ENCODE data around the gene TRABD2B.

TRABD2B gene

GRCh38 chr1:47911892-47912291 lies 85.3 kb downstream of the TRABD2B start:
- no peak for DNase-seq (ENCODE audit: low read depth in 2 of 2)

- no peak for DNase-seq (ENCODE audit: low read depth in 2 of 2)
Measured at GRCh38 chr1:47911424-47911823, 85.8 kb downstream of the TRABD2B start.

- DNase-seq (ENCODE audit: low read depth in 2 of 2) = no peak
Measured at GRCh38 chr1:47908258-47908657, 88.9 kb downstream of the TRABD2B start.

- no peak for DNase-seq (ENCODE audit: low read depth in 2 of 2)
Measured at GRCh38 chr1:47907177-47907528, 90.0 kb downstream of the TRABD2B start.

- no peak for DNase-seq (ENCODE audit: low read depth in 2 of 2)
Measured at GRCh38 chr1:47906527-47907176, 90.5 kb downstream of the TRABD2B start.

- no peak for DNase-seq (ENCODE audit: low read depth in 2 of 2)
Measured at GRCh38 chr1:47906009-47906432, 91.2 kb downstream of the TRABD2B start.

- no peak for DNase-seq (ENCODE audit: low read depth in 2 of 2)
Measured at GRCh38 chr1:47903723-47904122, 93.5 kb downstream of the TRABD2B start.

GRCh38 chr1:47901001-47901575 lies 96.1 kb downstream of the TRABD2B start:
- DNase-seq (ENCODE audit: low read depth in 2 of 2) = no peak

GRCh38 chr1:47898133-47898845 lies 98.9 kb downstream of the TRABD2B start:
- DNase-seq (ENCODE audit: low read depth in 2 of 2) = no peak

GRCh38 chr1:47895279-47896125 lies 101.7 kb downstream of the TRABD2B start:
- DNase-seq (ENCODE audit: low read depth in 2 of 2) = no peak

- DNase-seq (ENCODE audit: low read depth in 2 of 2) = no peak
Measured at GRCh38 chr1:47894410-47895278, 102.5 kb downstream of the TRABD2B start.

- DNase-seq (ENCODE audit: low read depth in 2 of 2) = no peak
Measured at GRCh38 chr1:47893412-47893811, 103.8 kb downstream of the TRABD2B start.

- no peak for DNase-seq (ENCODE audit: low read depth in 2 of 2)
Measured at GRCh38 chr1:47890779-47891178, 106.4 kb downstream of the TRABD2B start.

- DNase-seq (ENCODE audit: low read depth in 2 of 2) = no peak
Measured at GRCh38 chr1:47888294-47888629, 108.9 kb downstream of the TRABD2B start.

GRCh38 chr1:47887475-47888293 lies 109.5 kb downstream of the TRABD2B start:
- DNase-seq (ENCODE audit: low read depth in 2 of 2) = no peak

- no peak for DNase-seq (ENCODE audit: low read depth in 2 of 2)
Measured at GRCh38 chr1:47887060-47887459, 110.1 kb downstream of the TRABD2B start.

GRCh38 chr1:47886141-47886540 lies 111.0 kb downstream of the TRABD2B start:
- DNase-seq (ENCODE audit: low read depth in 2 of 2) = no peak

GRCh38 chr1:47885062-47885830 lies 111.9 kb downstream of the TRABD2B start:
- no peak for DNase-seq (ENCODE audit: low read depth in 2 of 2)

GRCh38 chr1:47883963-47884362 lies 113.2 kb downstream of the TRABD2B start:
- DNase-seq (ENCODE audit: low read depth in 2 of 2) = no peak
